HPDE6-E6E7 (cell line): Measurements from ENCODE around the gene COMMD6.
"Not testable (repeated sequence)": the region's sequence is repeated elsewhere in the genome, so short reads cannot be mapped to it uniquely, and the experiment has no call there.

Source experiments
- DNase-seq: peaks from one replicate; pipeline ENCODE4 v3.0.0; 2011; ENCODE audit warnings: missing footprints; ENCODE audit errors: extremely low spot score

The COMMD6 gene

DNA sequence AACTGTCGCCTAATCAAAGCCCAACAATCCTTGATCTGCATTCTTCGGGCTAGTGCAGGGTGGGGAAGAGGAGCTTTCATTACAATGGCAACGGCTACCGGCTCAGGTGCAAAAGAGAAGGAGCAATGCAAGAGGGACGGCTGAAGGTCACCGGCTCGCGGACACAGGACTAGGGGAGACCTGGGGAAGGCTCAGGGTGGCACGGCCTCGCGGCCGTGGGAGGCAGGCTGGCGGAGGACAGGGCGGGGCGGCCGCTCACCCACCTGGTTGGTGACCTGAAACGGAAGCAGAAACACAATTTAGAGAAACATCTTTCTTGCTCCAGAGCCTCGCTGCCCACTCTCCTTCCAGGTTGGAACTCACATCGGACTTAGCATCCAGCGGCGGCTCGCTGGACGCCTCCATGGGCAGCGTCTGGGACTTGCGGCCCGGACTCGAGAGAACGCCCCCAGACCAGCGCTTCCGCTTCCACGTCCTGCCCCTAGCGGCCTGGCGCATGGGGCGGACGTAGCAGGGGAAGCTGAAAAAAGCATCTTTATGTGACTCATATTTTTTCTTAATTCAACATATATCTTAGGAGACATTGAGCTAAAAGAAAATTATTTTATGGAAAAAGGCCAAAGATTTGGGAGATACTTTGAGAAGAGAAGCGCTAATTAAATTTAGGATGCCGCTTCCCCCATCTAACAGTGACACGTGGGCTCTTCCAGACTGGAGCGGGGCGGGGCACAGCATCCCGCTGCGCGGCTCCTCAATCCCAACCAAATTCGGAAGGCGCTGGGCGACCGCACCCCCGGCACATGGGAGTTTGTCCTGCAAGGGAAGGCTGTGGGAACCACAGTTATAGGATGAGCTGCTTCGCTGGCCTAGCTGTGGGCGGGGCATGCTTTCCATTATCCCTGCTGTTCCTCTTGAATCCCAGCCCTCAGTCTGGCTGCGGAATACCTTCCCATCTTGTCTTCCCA, at the start of gene COMMD6:
COMMD6 (minus strand) TSS at position 441 of the 965 bp plus-strand sequence; CDS start at position 405, 36 bp downstream.
- peak; percentile 80 for DNase-seq

DNA sequence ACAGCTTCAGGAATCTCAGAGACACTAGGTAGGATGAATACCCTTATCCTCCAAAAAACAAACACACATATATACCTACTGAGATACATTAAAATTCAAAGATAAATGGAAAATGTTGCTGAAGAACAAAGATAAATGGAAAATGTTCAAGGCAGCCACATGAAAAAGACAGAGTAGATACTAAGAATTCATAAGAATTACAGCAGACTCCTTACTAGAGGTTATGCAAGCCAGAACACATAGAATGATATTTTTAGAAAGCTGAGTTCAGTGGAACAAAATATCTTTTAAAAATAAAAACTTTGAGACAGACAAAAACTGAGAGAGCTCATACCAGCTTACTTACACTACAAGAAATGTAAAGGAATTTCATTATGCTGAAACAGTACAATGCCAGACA, 47.5 kb upstream of the COMMD6 start:
- DNase-seq, result no peak

DNA sequence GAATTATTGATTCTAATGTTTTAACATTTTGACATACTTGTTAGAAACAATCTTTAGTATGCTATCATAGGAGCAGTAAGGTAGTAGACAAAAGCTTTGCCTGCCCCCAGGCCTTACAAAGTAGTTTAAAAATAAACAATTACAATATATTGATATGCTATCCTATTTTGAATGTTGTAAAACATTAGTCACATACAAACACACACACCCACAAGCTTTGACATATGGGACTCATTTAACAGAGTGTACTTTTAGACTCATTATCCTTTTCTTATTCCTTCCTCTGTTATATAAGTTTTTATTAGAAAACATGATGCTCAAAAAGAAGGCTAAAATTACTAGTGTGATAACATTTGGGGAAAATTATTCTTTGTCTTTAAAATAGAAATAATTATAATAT, 45.5 kb upstream of the COMMD6 start:
- DNase-seq, result no peak

DNA sequence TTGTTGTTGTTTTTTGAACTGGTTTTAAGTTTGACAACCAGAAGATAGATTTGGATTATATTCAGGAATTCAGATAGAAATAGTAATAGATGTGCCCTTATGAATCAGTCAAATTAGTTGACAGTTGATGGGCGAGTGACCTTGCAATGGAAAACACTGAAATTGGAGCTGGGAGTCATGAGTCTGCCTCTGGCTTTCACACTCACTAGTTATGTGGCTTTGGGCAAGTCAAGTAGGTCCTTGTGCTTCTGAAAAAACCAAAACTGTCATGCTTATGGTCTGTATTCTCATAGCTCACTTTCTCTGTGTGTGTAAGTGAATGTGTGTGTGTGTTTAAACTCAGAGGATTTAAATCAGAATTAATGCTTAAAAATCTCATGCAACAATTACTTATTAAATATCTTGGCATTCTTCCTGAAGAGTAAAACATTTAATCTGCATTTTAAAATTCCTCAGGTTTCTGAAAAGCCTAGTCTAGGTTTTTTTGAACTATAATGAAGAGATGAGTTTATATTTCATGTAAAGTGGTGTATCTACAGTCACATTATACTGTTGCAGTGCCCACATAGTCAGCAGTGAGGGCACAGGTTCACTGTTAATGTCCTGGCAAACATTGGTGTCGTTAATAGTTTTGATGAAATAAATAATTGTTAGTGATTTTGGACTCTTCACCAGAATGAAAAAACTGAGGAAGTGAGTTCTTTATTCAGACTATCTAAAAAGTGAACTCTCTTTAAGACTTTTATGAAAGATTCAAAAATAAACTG, 44.4 kb upstream of the COMMD6 start:
- DNase-seq, result no peak

DNA sequence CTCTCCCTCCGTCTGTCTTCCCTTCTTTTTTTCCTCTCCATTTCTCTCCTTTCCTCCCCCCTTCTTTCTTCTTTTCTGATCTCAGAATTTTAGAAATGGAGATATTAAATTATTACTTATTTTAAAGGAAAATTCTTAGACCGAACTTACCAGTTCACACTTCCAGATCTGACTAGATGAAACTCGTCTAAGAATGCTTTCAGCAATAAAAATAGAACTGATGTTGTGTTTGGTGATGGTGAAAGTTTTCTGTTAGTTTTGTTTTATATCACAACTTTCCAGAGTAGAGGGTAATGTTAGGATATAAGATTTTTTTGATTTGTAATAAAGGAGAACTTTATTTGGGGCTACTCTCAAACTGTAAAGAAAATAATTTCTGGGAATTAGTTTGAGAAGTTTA, 41.9 kb upstream of the COMMD6 start:
- no peak for DNase-seq

DNA sequence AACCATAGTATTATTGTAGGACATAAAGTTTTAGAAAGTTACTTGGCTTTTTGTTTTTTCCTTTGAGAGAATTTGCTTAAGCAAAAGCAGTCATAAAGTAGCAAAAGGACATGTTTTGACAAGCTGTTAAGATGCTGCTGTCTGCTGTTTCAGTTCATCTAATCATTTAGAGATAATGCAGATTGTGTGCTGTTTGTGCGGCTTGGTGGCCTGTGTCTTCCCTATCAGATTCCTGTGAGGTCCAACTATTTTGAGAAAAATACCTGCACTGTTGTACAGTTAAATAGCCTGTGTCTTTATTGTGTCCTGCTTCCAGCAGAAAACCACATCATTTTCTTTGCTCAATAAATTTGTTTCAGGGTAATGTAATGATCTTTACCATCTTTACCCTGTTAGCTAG, 31.9 kb upstream of the COMMD6 start:
- no peak for DNase-seq

DNA sequence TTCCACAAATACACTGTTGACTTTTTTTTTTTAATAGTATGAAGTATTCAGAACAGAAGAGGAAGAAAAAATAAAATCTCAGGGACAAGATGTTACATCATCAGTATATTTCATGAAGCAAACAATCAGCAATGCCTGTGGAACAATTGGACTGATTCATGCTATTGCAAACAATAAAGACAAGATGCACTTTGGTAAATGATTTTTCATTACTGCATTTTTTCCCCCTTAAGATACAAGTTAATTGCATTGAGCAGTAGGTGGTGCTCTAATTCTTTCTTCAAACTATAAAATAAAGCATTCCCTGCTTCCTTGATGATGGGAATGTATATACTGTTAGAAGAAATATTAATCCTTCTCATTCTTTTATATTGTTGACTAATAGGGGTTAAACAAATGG, 29.0 kb upstream of the COMMD6 start:
- DNase-seq, result no peak

DNA sequence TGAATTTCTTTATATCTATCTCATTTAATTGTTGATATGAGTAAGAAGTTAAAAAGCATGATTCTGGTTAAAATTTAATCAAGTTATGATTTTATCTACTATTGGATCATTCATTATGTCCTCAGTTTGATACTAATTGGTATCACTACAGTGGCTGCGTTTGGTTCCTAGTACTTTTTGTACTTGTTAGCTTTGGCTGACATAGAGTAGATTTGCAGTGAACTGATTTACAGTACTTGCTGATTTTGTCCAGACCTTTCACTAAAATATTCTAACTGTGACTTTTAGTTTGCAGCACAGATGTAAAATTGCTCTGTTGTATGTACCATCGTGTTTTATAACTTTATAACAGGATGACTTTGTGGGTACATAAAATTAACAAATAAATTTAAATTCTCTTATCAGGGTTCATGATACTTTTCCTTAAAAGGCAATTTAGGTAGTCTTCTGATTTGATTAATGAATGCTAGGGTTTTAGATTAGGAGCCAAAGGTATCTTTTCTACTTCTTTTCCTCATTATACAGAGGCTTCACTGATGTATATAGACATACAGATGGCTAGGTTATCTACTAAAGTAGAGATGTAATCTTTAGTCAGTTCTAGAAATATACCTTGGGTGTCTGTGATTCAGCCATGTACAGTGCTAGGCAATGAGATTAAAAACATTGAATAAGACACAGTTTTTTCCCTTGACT, 20.7 kb upstream of the COMMD6 start:
- DNase-seq, result no peak

DNA sequence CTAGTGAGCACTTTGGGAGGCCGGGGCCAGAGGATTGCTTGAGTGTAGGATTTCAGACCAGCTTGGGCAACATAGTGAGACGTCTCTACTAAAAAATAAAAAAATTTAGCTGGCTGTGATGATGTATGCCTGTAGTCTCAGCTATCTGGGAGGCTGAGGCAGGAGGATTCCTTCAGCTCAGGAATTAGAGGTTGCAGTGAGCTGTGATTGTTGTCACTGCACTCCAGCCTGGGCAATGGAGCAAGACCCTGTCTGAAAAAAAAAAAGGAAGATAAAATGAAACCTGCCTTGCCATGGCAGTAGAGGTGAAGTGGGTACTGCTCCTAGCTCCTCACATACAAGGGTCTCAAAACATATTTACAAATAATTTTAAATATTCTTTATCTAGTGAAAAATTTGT, 19.3 kb upstream of the COMMD6 start:
- DNase-seq, result no peak

DNA sequence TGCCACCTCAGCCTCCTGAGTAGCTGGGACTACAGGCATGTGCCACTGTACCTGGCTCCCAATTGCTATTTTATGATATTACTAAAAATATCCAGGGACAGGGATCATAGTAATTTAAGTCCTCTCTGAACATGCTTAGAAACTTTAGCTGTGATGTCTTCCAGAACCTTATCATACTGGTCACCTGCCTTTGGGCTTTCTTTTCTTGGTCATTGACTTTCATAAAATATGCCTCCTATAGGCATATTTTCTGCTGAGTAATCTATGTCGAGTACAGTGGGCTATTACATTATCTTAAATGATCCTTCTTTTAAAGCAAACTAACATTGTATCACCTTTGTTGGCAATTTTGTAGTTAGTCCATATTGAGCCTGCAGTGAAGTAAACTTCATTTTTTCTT, 18.2 kb upstream of the COMMD6 start:
- DNase-seq, result no peak

DNA sequence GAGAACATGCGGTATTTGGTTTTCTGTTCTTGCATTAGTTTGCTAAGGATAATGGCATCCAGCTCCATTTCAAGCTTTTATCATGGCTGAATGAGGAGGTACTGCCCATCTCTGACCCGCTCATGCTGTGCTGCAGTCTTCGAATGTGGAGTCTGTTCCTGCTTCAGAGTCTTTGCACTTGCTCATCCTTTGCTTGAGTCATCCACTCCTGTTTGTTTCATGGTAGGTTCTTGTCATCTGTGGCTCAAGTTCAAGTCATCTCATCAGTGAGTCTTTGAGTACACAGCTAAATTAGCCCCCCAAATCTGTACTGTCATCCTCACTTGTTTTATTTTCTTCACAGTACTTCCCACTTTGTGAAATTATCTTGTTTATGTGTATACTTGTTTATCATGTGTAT, 17.3 kb upstream of the COMMD6 start:
- DNase-seq, result no peak

DNA sequence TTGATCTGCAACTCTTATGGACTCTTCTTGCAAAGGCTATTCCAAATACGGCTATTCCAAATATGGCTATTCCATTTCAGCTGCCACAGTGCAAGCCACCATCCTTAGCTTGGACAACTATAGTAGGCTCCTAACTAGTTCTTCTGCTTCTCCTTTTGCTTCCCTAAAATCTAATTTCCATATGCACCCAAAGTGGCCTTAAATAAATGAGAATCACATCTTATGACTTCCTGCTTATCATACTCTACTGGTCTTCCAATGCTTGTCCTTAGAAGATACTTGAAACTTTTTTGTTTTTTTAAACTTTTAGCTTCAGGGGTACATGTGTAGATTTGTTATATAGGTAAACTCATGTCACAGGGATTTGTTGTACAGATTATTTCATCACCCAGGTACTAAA, 16.8 kb upstream of the COMMD6 start:
- no peak for DNase-seq

DNA sequence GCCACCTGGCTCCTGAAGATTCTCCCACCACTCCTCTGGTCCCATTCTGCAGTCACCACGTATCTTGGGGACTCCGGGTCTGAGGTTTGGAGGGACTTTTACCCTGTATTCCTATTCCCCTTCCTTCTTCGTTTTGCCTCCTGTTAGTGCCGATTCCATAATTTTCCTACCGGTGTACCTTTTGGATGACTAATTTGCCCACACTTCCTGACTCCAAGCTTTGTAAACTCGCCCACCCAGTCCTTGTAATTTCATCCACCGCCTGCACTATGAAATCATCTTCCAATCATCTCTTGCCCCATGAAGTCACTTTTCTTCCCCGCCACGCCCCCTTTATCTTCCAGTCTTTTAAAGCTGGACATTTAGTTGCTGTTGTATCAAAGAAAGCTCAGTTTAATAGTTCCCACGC, 12.5 kb upstream of the COMMD6 start:
- peak; percentile 74 for DNase-seq

DNA sequence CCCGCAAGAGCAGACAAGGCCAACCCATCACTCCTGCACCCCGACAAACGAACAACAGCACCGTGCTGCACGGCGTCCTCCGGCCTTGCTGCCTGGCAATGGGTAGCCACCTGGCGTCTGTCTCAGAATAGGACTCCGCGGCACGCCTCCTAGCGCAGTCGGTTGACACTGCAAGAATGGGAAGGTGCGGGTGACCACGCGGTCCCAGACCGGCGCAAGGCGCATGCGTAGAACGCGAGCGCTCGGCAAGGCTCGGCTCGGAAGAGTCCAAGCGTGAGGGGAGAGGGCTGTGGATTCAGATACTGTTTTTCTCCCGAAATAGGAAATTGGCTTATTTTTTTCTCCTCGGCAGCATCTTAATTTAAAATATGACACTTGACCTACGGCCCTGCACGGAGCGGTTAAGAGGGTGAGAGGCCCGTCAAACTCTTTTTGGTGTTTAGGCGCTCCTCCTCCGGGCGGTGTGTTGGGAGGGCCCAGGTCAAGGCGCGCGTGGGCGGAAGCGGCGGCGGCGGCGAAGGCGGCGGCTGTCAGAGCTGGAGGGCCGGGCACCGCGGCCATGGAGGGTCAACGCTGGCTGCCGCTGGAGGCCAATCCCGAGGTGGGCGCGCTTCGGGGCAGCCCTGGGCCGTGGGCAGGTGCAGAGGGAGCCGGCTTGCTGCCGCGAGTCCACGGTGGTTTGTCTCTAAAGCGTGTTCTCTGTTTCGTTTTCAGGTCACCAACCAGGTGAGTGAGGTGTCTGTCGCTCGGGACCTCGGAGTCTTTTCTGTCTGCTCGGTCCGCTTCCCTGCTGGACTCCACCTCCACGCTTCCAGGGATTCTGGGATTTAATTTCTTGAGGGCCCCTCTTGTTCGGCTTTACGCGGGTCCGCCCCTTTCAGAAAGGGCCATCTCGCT, 11.9 kb upstream of the COMMD6 start, which contains the start of gene UCHL3:
UCHL3 (plus strand) TSS at position 530 of the 897 bp plus-strand sequence; CDS start at position 560, 30 bp downstream.
- peak; percentile 98 for DNase-seq

DNA sequence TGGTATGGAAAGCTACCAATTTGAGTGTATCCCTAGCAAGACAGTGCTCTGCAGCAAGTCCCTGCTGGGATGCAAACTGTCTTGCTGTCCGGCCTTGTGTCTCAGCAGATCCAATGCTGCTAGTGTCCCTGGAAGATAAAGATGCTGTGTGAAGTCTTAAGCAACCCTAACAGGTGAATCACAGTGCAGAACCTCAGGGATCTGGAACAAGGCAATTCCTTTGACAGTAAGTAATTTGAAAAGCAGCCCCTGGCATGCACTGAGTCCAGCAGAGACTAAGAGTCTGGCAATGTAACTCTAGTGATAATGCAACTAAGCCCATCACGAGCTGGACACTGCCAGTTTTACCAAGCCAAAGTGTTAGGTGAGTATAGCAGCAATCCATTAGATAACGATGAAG, 10.3 kb upstream of the COMMD6 start:
- DNase-seq, result no peak

DNA sequence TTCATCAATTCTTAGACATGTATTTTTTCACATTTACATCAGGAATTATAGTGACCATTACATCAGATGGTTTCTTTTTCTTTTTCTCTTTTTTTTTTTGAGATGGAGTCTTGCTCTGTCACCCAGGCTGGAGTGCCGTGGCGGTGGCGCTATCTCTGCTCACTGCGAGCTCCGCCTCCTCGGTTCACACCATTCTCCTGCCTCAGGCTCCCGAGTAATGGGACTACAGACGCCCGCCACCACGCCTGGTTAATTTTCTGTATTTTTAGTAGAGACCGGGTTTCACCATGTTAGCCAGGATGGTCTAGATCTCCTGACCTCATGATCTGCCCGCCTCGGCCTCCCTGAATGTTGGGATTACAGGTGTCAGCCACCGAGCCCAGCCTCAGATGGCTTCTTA, 7.7 kb upstream of the COMMD6 start:
- DNase-seq, result not testable (repeated sequence)

DNA sequence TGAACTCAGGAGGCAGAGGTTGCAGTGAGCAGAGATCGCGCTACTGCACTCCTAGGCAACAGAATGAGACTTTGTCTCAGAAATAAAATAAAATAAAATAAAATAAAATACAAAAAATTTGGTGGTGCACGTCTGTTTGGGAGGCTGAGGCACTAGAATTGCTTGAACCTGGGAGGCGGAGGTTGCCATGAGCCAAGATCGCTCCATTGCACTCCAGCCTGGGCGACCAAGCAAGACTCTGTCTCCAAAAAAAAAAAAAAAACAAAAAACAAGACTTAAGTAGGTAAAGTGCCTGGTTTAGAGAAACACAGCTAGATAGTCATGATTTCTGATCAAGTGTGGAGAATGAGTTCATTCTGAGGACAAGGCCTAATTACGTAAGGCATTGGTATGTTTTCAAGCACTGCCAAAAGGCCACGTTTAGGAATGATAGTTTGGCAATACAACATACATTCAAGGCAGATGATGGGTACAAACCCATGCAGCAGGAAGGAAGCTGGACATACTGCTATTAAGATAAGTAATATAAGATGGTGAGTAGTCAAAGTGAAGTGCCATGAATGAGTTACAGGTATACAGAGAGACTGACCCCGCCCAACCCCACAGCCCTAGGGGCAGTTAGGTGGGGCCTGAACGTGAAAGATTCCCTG, 7.2 kb upstream of the COMMD6 start:
- peak; percentile 16 for DNase-seq

DNA sequence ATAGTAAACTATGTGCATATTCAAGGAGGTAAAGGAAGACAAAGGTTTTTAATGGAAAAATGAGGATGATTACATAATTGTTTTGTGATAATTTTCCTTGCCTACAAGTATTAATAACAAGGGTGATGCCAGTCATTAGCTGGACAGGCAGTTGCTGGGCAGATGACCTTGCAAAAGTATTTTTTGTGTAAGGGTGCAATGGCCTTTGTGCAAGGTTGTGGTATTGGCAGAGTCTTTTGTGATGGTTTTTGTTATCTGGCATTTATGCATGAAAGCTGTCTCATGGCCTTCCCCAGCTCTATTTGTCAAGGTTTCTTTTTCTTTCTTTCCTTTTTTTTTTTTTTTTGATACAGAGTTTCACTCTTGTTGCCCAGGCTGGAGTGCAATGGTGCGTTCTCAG, 4.3 kb upstream of the COMMD6 start:
- DNase-seq, result no peak

DNA sequence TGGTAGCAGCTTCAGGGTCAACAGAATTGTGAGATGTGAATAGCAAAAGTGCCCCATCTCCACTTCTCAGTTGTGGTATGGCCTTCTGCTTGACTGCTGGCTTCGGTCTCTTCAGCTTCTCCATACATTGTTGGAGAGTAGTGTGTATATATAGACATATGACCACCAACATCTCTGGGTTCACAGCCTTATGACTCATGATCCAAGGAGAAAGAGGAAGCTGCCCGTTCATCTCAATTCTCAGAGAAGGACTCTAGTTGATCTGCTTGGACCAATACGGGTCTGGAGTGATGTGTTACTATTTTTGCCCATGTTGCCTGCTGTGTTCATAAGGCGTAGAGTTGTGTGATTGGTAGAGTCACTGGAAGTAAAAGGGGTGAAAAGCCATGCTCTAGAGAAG, 3.6 kb upstream of the COMMD6 start:
- no peak for DNase-seq

DNA sequence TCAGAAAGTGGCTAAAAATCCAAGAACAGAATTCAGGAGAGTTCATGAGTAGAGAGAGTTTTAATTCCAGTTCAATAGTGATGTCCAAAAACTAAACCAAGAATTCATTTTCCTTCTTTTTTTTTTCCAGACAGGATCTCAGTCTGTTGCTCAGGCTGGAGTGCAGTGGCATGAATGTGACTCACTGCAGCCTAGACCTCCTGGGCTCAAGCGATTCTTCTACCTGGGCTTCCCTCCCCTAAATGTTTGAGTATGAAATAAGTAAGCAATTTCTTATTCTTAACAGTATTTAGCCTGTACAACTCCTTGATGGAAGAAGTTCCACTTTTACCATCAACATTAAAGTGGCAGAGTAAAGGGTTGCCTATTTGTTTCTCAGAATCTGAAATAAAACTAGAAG, 3.8 kb downstream of the COMMD6 start:
- DNase-seq, result no peak

DNA sequence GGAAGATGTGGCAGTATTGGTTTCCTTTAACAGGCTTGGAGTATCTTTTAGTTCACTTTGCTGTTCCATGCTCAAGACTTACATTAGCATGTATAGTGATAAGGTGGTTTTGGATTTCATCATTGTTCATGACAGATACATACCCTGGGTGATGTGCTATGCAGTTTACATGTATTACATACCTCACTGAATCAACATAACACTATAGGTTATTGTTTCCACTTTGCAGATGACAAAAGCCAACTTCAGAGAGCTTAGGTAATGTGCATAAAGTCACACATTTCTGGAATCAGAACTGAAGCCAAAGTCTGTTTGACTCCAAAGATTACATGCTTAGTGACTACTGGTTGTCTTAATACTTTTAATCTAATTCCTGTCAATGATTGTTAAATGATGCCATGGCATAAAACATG, 7.1 kb downstream of the COMMD6 start:
- no peak for DNase-seq
